ENCODE results near the gene ANO2.

GRCh38 chr12:5582018-5582417 lies 363.0 kb downstream of the ANO2 start:
- no peak for TF ChIP-seq POLR2A (IDR thresholded peaks at IDR 0.05; ENCODE audit: extremely low read depth, insufficient read length)
- TF ChIP-seq CTCF (IDR thresholded peaks at IDR 0.05; ENCODE audit: low read depth, low read length) = no peak
- TF ChIP-seq MYC (IDR thresholded peaks at IDR 0.05; ENCODE audit: low read depth, low read length) = no peak

Data from NB4 (cell line).